WTC11 (cell line): ENCODE measurements around the gene TTC7B.

Source experiments
- CTCF ChIP-seq: fragments of 200-600 bp; IDR thresholded peaks from 2 replicates; pipeline ENCODE4 v1.8.0; 2022; ENCODE audit warnings: antibody characterized with exemption
- FOXP1 ChIP-seq: sonication (generic); formaldehyde crosslinking; IDR thresholded peaks from 2 replicates; pipeline ENCODE4 v1.8.0; 2022; ENCODE audit warnings: missing genetic modification reagents, mild to moderate bottlenecking, moderate library complexity, borderline replicate concordance
- TEAD4 ChIP-seq: sonication (generic); formaldehyde crosslinking; IDR thresholded peaks from 2 replicates; pipeline ENCODE4 v1.8.0; 2022; ENCODE audit warnings: mild to moderate bottlenecking, missing genetic modification reagents
- TF ChIP-seq, protein P1 (sequence below): fragments of 250-450 bp; sonication (Bioruptor Pico); IDR thresholded peaks from 2 replicates; pipeline ENCODE4 v1.9.0; 2021; ENCODE audit warnings: mild to moderate bottlenecking, borderline replicate concordance
- TF ChIP-seq, protein P2 (sequence below): sonication (generic); formaldehyde crosslinking; IDR thresholded peaks from 2 replicates; pipeline ENCODE4 v1.8.0; 2022; ENCODE audit warnings: mild to moderate bottlenecking, missing genetic modification reagents
- TF ChIP-seq, protein P3 (sequence below): sonication (generic); formaldehyde crosslinking; IDR thresholded peaks from 2 replicates; pipeline ENCODE4 v1.8.1; 2023; ENCODE audit warnings: mild to moderate bottlenecking, missing genetic modification reagents

DNA sequence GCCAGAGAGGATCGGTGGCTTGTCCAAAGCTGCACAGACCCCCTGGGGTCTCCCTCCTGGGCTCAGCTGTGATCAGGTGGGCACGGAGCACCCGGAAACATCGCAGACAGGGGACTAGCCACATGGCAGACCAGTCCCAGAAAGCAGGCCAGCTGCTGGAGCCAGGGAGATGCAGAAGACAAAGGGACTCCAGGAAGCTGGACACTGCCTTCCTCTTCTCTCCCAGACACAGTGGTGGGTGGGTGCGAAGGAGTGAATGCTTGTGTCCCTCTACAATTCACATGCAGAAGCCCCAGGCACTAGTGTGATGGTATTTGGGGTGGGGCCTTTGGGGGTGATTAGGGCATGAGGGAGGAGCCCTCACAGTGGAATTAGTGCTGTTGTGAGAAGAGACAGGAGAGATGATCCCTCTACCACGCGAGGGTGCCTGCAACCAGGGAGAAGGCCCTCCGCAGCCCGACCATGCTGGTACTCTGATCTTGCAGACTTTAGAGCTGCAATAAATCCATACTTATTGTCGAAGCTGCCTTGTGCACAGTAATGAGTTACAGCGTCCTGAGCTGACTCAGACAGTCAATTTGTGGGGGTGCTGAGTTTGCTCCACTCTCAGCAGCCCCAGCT, 324.2 kb downstream of the TTC7B start:
- TF ChIP-seq FOXP1 (CRISPR knock-in tag) (no peak), CTCF (no peak), TEAD4 (no peak)
- TF ChIP-seq, protein P1, sequence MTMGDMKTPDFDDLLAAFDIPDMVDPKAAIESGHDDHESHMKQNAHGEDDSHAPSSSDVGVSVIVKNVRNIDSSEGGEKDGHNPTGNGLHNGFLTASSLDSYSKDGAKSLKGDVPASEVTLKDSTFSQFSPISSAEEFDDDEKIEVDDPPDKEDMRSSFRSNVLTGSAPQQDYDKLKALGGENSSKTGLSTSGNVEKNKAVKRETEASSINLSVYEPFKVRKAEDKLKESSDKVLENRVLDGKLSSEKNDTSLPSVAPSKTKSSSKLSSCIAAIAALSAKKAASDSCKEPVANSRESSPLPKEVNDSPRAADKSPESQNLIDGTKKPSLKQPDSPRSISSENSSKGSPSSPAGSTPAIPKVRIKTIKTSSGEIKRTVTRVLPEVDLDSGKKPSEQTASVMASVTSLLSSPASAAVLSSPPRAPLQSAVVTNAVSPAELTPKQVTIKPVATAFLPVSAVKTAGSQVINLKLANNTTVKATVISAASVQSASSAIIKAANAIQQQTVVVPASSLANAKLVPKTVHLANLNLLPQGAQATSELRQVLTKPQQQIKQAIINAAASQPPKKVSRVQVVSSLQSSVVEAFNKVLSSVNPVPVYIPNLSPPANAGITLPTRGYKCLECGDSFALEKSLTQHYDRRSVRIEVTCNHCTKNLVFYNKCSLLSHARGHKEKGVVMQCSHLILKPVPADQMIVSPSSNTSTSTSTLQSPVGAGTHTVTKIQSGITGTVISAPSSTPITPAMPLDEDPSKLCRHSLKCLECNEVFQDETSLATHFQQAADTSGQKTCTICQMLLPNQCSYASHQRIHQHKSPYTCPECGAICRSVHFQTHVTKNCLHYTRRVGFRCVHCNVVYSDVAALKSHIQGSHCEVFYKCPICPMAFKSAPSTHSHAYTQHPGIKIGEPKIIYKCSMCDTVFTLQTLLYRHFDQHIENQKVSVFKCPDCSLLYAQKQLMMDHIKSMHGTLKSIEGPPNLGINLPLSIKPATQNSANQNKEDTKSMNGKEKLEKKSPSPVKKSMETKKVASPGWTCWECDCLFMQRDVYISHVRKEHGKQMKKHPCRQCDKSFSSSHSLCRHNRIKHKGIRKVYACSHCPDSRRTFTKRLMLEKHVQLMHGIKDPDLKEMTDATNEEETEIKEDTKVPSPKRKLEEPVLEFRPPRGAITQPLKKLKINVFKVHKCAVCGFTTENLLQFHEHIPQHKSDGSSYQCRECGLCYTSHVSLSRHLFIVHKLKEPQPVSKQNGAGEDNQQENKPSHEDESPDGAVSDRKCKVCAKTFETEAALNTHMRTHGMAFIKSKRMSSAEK (CRISPR knock-in tag) = no peak
- TF ChIP-seq, protein P2, sequence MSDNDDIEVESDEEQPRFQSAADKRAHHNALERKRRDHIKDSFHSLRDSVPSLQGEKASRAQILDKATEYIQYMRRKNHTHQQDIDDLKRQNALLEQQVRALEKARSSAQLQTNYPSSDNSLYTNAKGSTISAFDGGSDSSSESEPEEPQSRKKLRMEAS (CRISPR knock-in tag) = no peak
- TF ChIP-seq, protein P3, sequence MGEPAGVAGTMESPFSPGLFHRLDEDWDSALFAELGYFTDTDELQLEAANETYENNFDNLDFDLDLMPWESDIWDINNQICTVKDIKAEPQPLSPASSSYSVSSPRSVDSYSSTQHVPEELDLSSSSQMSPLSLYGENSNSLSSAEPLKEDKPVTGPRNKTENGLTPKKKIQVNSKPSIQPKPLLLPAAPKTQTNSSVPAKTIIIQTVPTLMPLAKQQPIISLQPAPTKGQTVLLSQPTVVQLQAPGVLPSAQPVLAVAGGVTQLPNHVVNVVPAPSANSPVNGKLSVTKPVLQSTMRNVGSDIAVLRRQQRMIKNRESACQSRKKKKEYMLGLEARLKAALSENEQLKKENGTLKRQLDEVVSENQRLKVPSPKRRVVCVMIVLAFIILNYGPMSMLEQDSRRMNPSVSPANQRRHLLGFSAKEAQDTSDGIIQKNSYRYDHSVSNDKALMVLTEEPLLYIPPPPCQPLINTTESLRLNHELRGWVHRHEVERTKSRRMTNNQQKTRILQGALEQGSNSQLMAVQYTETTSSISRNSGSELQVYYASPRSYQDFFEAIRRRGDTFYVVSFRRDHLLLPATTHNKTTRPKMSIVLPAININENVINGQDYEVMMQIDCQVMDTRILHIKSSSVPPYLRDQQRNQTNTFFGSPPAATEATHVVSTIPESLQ = no peak
